ENCODE measurements around the gene DOCK4.

DNA sequence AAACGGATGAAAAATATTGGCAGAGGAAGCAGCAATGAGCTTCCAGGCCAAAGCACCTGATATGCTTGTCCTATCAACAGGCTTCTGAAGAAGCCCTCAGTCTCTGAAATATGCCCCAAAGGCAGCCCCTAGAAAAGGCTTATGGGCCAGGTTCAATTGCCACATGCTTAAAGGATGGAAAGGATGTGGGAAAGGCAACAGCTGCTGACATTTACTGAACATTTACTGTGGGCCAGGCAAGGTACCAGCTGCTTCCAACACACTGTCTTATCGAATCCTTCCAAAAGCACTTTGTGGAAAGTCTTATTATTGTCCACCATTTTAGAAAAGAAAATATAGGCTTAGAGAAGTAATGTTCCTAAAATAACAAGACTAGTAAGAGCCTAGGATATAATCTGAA, 56.5 kb downstream of the DOCK4 start:
- TF ChIP-seq CTCF (IDR thresholded peaks at IDR 0.05; ENCODE audit: low read depth, low read length, missing input control) (no peak), YY1 (IDR thresholded peaks at IDR 0.05) (no peak), GABPA (IDR thresholded peaks at IDR 0.05 in 1 of 2, conservative IDR thresholded peaks at IDR 0.05 in 1 of 2) (no peak)
- TF ChIP-seq, protein P1, sequence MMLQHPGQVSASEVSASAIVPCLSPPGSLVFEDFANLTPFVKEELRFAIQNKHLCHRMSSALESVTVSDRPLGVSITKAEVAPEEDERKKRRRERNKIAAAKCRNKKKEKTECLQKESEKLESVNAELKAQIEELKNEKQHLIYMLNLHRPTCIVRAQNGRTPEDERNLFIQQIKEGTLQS (IDR thresholded peaks at IDR 0.05): no peak

Measured in liver (tissue), 3 donors.